H1 (cell line): ENCODE data around the gene LCE1F. TPM values are rescaled to one million over a fixed set of nuclear protein-coding genes. Genes with fewer than 3 reads are reported as not detected.

Experiments used
- CTCF ChIA-PET: fragments of 300-600 bp; sonication (Branson Sonifier 250); formaldehyde crosslinking; loops from one replicate; lab custom pipeline; 2021; ENCODE audit not compliant: partially characterized antibody; lab: Charles Lee
- POLR2A ChIA-PET: fragments of 300-600 bp; sonication (Branson Sonifier 250); formaldehyde crosslinking; loops from one replicate; lab custom pipeline; 2021; ENCODE audit warnings: inconsistent platforms; ENCODE audit not compliant: partially characterized antibody; lab: Charles Lee
- DNase-seq, 2 experiments: peaks; one replicate each; pipeline versions ENCODE4 v3.0.0 to v3.0.0-alpha.2; 2010 to 2022; ENCODE audit warnings: low spot score in 2 of 2, low read depth in 1 of 2, mixed read lengths in 1 of 2
- FAIRE-seq: peaks from 2 replicates; lab custom pipeline; 2011; peaks lifted over from hg19 to GRCh38; lab: Jason Lieb, UNC
- H2AFZ ChIP-seq: 2 replicates; pipeline ENCODE4 v1.8.1; 2012; ENCODE audit warnings: low read length, inconsistent platforms
- H2AK5ac ChIP-seq: 2 replicates; pipeline ENCODE4 v1.6.1; 2013; ENCODE audit warnings: low read depth, low read length
- H2BK120ac ChIP-seq: replicated peaks from 2 replicates; pipeline ENCODE3; 2013; ENCODE audit warnings: low read depth, low read length, inconsistent platforms
- H2BK12ac ChIP-seq: 2 replicates; pipeline ENCODE4 v1.6.1; 2013; ENCODE audit warnings: low read depth, low read length
- H2BK15ac ChIP-seq: 2 replicates; pipeline ENCODE4 v1.6.1; 2013; ENCODE audit warnings: low read length
- H2BK20ac ChIP-seq: 2 replicates; pipeline ENCODE4 v1.6.1; 2013; ENCODE audit warnings: low read length
- H2BK5ac ChIP-seq: 2 replicates; pipeline ENCODE4 v1.6.1; 2013; ENCODE audit warnings: low read depth, low read length
- H3K14ac ChIP-seq: 2 replicates; pipeline ENCODE4 v1.6.1; 2013; ENCODE audit warnings: inconsistent platforms; ENCODE audit not compliant: insufficient read length
- H3K18ac ChIP-seq: 2 replicates; pipeline ENCODE4 v1.6.1; 2013; ENCODE audit warnings: low read length; ENCODE audit errors: extremely low read depth
- H3K23ac ChIP-seq: 2 replicates; pipeline ENCODE4 v1.6.1; 2013; ENCODE audit warnings: inconsistent platforms; ENCODE audit not compliant: insufficient read length
- H3K23me2 ChIP-seq: 2 replicates; pipeline ENCODE4 v1.6.1; 2013; ENCODE audit warnings: low read depth, low read length
- H3K27ac ChIP-seq: 2 replicates; pipeline ENCODE4 v1.6.1; 2011; ENCODE audit warnings: low read depth, low read length, inconsistent platforms
- H3K27me3 ChIP-seq, 4 experiments: replicated peaks in 1 of 4; 1 replicate in 1 of 4; 2 replicates in 3 of 4; pipeline versions ENCODE4 v1.6.1 to v1.8.1; 2011 to 2013; ENCODE audit warnings: low read length in 3 of 4, mild to moderate bottlenecking in 3 of 4, inconsistent platforms in 2 of 4, mixed read lengths in 2 of 4, moderate library complexity in 1 of 4; ENCODE audit not compliant: control insufficient read depth in 3 of 4, insufficient read depth in 3 of 4; ENCODE audit errors: extremely low read depth in 1 of 4
- H3K36me3 ChIP-seq, 4 experiments: 2 replicates each; pipeline versions ENCODE4 v1.6.1 to v1.8.1; 2011 to 2013; ENCODE audit warnings: mild to moderate bottlenecking in 4 of 4, low read length in 3 of 4, moderate library complexity in 2 of 4, control low read depth in 1 of 4, inconsistent platforms in 1 of 4; ENCODE audit not compliant: insufficient read depth in 4 of 4, control insufficient read depth in 2 of 4
- H3K4ac ChIP-seq: replicated peaks from 2 replicates; pipeline ENCODE3; 2013; ENCODE audit warnings: low read length, low read depth, mixed read lengths, inconsistent platforms; ENCODE audit not compliant: insufficient read length
- H3K4me1 ChIP-seq, 4 experiments: replicated peaks in 1 of 4; 1 replicate in 1 of 4; 2 replicates in 3 of 4; pipeline versions ENCODE4 v1.6.1 to v1.8.1; 2011 to 2013; ENCODE audit warnings: low read length in 3 of 4, inconsistent platforms in 2 of 4, mixed read lengths in 1 of 4; ENCODE audit not compliant: insufficient read depth in 4 of 4, control insufficient read depth in 3 of 4
- H3K4me2 ChIP-seq, 2 experiments: 2 replicates each; pipeline versions ENCODE4 v1.6.1 to v1.8.1; 2011 to 2013; ENCODE audit warnings: low read depth in 2 of 2, low read length in 2 of 2, control low read depth in 1 of 2, inconsistent platforms in 1 of 2, mild to moderate bottlenecking in 1 of 2; ENCODE audit not compliant: insufficient read depth in 1 of 2
- H3K4me3 ChIP-seq, 4 experiments: fragments of 200-600, 300-600 bp in 1 of 4; sonication (generic), shearing (Covaris generic), sonication (Bioruptor Twin) in 1 of 4; 2 replicates each; pipeline versions ENCODE4 v1.5.1 to v1.8.1; 2011 to 2016; ENCODE audit warnings: low read length in 4 of 4, low read depth in 3 of 4, control low read depth in 2 of 4, inconsistent platforms in 2 of 4, mild to moderate bottlenecking in 2 of 4, mixed read lengths in 1 of 4, moderate library complexity in 1 of 4; ENCODE audit not compliant: insufficient read depth in 2 of 4; ENCODE audit errors: extremely low read depth in 1 of 4
- H3K56ac ChIP-seq: replicated peaks from 2 replicates; pipeline ENCODE3; 2013; ENCODE audit warnings: low read depth, mild to moderate bottlenecking, mixed read lengths, low read length, inconsistent platforms; ENCODE audit not compliant: insufficient read length
- H3K79me1 ChIP-seq: 2 replicates; pipeline ENCODE4 v1.6.1; 2013; ENCODE audit warnings: low read depth, low read length, control low read depth
- H3K79me2 ChIP-seq, 2 experiments: 2 replicates each; pipeline versions ENCODE4 v1.6.1 to v1.8.1; 2012 to 2013; ENCODE audit warnings: low read length in 2 of 2, mild to moderate bottlenecking in 2 of 2, inconsistent platforms in 1 of 2; ENCODE audit not compliant: insufficient read depth in 2 of 2, control insufficient read depth in 1 of 2
- H3K9ac ChIP-seq, 4 experiments: replicated peaks in 1 of 4; 1 replicate in 1 of 4; 2 replicates in 3 of 4; pipeline versions ENCODE4 v1.6.1 to v1.8.1; 2011 to 2013; ENCODE audit warnings: low read depth in 3 of 4, low read length in 3 of 4, control low read depth in 2 of 4, mild to moderate bottlenecking in 2 of 4, moderate library complexity in 2 of 4, inconsistent platforms in 1 of 4; ENCODE audit errors: extremely low read depth in 1 of 4
- H3K9me3 ChIP-seq, 2 experiments: 2 replicates each; pipeline versions ENCODE4 v1.6.1 to v1.8.1; 2012 to 2013; ENCODE audit warnings: mild to moderate bottlenecking in 2 of 2, moderate library complexity in 2 of 2, control low read depth in 1 of 2, inconsistent platforms in 1 of 2, low read depth in 1 of 2, low read length in 1 of 2, mixed read lengths in 1 of 2; ENCODE audit not compliant: insufficient read depth in 2 of 2
- H4K20me1 ChIP-seq, 2 experiments: replicated peaks in 1 of 2; 2 replicates each; pipeline versions ENCODE3 to v1.8.1; 2011 to 2013; ENCODE audit warnings: inconsistent platforms in 2 of 2, low read length in 2 of 2, mild to moderate bottlenecking in 1 of 2; ENCODE audit not compliant: insufficient read depth in 2 of 2, control insufficient read depth in 1 of 2
- H4K5ac ChIP-seq: 2 replicates; pipeline ENCODE4 v1.6.1; 2013; ENCODE audit warnings: low read length, low read depth, mixed read lengths, inconsistent platforms; ENCODE audit not compliant: insufficient read length
- H4K8ac ChIP-seq: 2 replicates; pipeline ENCODE4 v1.8.0; 2013; ENCODE audit warnings: mild to moderate bottlenecking, moderate library complexity, low read length, inconsistent platforms; ENCODE audit not compliant: insufficient read depth; ENCODE audit errors: extremely low read depth
- H4K91ac ChIP-seq: replicated peaks from 2 replicates; pipeline ENCODE3; 2013; ENCODE audit warnings: low read length, mixed read lengths, inconsistent platforms; ENCODE audit not compliant: insufficient read length
- JUN ChIP-seq: IDR thresholded peaks from 2 replicates; pipeline ENCODE4 v1.6.1; 2011; ENCODE audit warnings: low read depth, mild to moderate bottlenecking, improper control_type of control experiment, low read length
- NRF1 ChIP-seq: IDR thresholded peaks from 2 replicates; pipeline ENCODE4 v1.6.1; 2011; ENCODE audit warnings: mild to moderate bottlenecking, low read depth, low read length, improper control_type of control experiment
- PHF8 ChIP-seq: fragments of 200-600 bp; sonication (generic); conservative IDR thresholded peaks from 2 replicates; pipeline ENCODE4 v1.7.1; 2012; ENCODE audit warnings: low read depth, mild to moderate bottlenecking, inconsistent platforms, low read length, moderate library complexity
- RAD21 ChIP-seq, 2 experiments: IDR thresholded peaks in 1 of 2; conservative IDR thresholded peaks in 1 of 2; 2 replicates each; pipeline ENCODE4 v1.6.1; 2011; ENCODE audit warnings: low read depth in 2 of 2, low read length in 2 of 2, improper control_type of control experiment in 1 of 2, inconsistent platforms in 1 of 2, mild to moderate bottlenecking in 1 of 2, moderate library complexity in 1 of 2
- SIN3A ChIP-seq, 2 experiments: IDR thresholded peaks in 1 of 2; conservative IDR thresholded peaks in 1 of 2; 2 replicates each; pipeline ENCODE4 v1.6.1; 2011 to 2012; ENCODE audit warnings: low read length in 2 of 2, improper control_type of control experiment in 1 of 2, low read depth in 1 of 2, mild to moderate bottlenecking in 1 of 2
- SIX5 ChIP-seq: IDR thresholded peaks from 2 replicates; pipeline ENCODE4 v1.6.1; 2011; ENCODE audit warnings: mild to moderate bottlenecking, low read depth, low read length
- TCF12 ChIP-seq: IDR thresholded peaks from 2 replicates; pipeline ENCODE4 v1.6.1; 2011; ENCODE audit warnings: low read depth, mild to moderate bottlenecking, low read length
- polyA plus RNA-seq, 7 experiments: library from polyadenylated mRNA; depleted of rRNA in 3 of 7; stranded (reverse) in 5 of 7; unstranded in 2 of 7; fragments of >200 nt in 5 of 7; fragments of 200-250 nt in 2 of 7; gene quantifications; 1 replicate in 5 of 7; 2 replicates in 1 of 7; 4 replicates in 1 of 7; pipeline versions ENCODE4 v1.2.1 to v1.2.3, GENCODE V29; 2011 to 2013; ENCODE audit warnings: missing spikeins in 2 of 7, mixed read lengths in 2 of 7
- total RNA-seq: library from RNA; stranded (reverse); fragmentation: NEBNext Ultra II Directional; extraction: Animal tissue kit (Norgen Biotek cat#: 25700); gene quantifications from 2 replicates; pipeline ENCODE4 v1.2.1, GENCODE V29; 2021

LCE1F gene
- total and polyA plus RNA-seq, 2 of the 8 experiments (the other 6 are each of a cell fraction or from before 2014, with no cell fraction given): not detected

GRCh38 chr1:152824964-152825363 lies 50.0 kb downstream of the LCE1F start:
- Histone ChIP-seq H3K23ac (no peak overlapping the region), H3K4ac (no peak overlapping the region), H3K4me1 (no peaks in the 10 kb centered on the region), H2AK5ac (no peak overlapping the region), H3K9me3 (peaks cover 59 to 64% of the 10 kb centered on the region in 2 experiments), H3K27ac (no peak overlapping the region), H3K4me3 (no peak overlapping the region), H3K4me2 (no peak overlapping the region), H3K27me3 (no peaks in the 10 kb centered on the region), H3K23me2 (no peaks in the 10 kb centered on the region), H2BK20ac (no peak overlapping the region), H2BK5ac (no peak overlapping the region), H3K56ac (no peak overlapping the region), H3K36me3 (no peaks in the 10 kb centered on the region), H2AFZ (no peak overlapping the region), H3K9ac (no peak overlapping the region), H4K20me1 (no peaks in the 10 kb centered on the region), H2BK15ac (no peak overlapping the region), H2BK12ac (no peak overlapping the region), H3K18ac (no peak overlapping the region), H3K79me1 (no peaks in the 10 kb centered on the region), H4K91ac (no peak overlapping the region), H3K79me2 (no peaks in the 10 kb centered on the region), H4K8ac (no peak overlapping the region), H2BK120ac (no peak overlapping the region), H3K14ac (no peak overlapping the region), H4K5ac (no peak overlapping the region)
- ChIA-PET CTCF (interaction anchor here (0.7 to 0.8 kb wide), 2 partner anchors 44 to 354 kb away, joined by 3 to 4 read pairs; no protein-coding TSS in a partner anchor), POLR2A (no interaction called here)
- FAIRE-seq (no peak), DNase-seq (no peak)
- TF ChIP-seq SIN3A (conservative IDR thresholded peaks at IDR 0.05 in 1 of 2, IDR thresholded peaks at IDR 0.05 in 1 of 2; ENCODE audit: low read depth in 1 of 2, low read length in 2 of 2) (no peak), PHF8 (no peak), RAD21 (IDR thresholded peaks at IDR 0.05 in 1 of 2, conservative IDR thresholded peaks at IDR 0.05 in 1 of 2; ENCODE audit: low read depth in 2 of 2, low read length in 2 of 2) (no peak), SIX5 (no peak), JUN (no peak), NRF1 (no peak), TCF12 (no peak)
